ENCODE data around the gene FANCC.

Gene FANCC

DNA sequence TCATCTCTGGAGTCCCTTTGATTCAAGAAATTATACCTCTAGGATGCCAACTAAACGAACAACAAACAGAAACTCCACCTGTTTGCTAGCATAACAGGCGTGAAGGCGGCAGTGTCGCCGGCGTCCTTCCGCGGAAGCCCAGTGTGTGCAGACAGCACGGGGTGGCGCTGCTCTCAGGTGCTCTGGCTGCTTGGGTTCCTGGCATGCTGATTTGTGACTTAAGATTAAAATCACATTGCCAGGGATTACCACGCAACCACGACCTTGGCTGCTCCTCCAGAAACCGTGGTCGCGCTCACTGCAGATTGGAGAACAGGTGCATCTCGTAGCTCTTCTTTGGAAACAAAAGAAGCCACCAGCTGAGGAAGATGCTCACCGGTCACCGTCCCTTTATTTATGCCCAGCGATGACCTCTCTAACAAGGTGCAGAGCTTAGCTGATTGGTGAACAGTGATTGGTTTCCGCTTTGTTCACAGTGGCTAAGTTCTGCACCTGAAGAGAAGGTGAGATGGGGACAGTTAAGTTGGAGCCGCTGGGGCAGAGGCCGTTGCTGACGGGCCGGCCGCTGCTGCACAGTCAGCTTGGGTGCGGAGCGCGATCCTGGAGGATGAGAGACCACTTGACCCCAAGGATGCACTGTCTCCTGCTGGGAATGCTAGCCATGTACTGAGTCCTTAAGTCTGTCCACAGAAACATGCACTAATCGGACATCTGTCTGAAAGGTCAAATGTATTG is 232.3 kb downstream of the FANCC start:
- DNase-seq (ENCODE audit: low read depth), result no peak

DNA sequence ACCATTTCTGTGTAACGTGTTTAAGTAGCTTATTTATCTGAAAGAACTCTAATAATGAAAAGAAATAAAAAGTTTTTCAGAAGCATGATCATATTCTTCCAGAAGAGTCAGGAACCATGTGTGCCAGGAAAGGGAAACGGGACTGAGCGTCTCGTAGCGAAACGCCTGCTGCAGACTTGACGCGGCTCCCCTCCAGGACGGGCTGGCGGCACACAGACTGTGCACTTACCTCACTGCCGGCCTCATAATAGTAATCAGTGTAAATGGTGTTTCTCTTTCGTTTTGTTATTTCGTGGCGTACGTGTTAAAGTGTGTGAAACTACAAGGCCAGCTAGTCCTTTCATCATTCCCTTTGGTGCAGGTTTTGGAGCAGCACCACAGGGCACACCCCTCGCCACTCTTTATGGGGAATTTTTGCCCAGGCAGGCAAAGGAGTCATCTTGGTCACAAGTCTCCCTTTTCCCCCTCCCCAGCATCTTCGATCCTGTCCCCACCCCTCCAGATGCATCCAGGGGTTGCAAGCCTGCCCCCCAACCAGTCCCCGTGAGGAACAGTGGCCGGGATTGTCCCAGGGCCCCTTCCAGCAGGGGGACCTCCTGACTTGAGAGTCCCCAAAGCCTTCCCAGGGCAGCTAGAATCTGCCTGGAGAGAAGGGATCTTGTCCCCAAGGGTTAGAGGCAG is 233.1 kb downstream of the FANCC start:
- no peak for DNase-seq (ENCODE audit: low read depth)

GRCh38 chr9:95083086-95083768 is 234.3 kb downstream of the FANCC start:
- DNase-seq (ENCODE audit: low read depth), result no peak

DNA sequence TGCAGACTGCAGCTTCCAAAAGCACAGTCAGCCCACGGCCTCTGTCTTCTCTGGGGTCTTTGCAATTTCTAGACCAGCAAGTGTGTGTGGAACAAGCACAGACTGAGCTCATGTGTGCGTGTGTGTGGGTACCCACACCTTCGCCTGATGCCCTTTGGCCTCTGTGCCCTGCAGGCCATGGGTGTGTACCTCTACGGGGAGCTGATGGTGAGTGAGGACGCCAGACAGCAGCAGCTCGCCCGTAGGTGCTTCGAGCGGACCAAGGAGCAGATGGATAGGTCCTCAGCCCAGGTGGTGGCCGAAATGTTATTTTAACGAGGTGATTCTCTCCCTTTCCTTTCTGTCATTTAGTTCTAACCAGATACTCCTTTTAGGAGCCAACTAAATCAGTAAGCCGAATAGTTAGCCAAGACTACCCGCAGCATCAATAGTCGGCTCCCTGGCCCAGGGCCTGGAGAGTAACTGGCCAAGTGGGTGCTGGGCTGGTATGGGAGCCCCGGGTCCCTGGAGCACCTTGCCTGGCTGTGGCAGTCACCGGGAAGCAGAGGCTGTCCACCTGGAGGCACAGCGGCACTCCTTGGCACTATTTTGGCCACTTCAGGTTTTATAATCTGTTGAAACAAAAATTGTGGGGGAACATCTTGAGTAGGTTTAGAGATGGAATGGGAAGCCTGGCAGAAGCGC is 235.0 kb downstream of the FANCC start:
- DNase-seq (ENCODE audit: low read depth), result no peak

GRCh38 chr9:95081998-95082397 is 235.5 kb downstream of the FANCC start:
- no peak for DNase-seq (ENCODE audit: low read depth)

DNA sequence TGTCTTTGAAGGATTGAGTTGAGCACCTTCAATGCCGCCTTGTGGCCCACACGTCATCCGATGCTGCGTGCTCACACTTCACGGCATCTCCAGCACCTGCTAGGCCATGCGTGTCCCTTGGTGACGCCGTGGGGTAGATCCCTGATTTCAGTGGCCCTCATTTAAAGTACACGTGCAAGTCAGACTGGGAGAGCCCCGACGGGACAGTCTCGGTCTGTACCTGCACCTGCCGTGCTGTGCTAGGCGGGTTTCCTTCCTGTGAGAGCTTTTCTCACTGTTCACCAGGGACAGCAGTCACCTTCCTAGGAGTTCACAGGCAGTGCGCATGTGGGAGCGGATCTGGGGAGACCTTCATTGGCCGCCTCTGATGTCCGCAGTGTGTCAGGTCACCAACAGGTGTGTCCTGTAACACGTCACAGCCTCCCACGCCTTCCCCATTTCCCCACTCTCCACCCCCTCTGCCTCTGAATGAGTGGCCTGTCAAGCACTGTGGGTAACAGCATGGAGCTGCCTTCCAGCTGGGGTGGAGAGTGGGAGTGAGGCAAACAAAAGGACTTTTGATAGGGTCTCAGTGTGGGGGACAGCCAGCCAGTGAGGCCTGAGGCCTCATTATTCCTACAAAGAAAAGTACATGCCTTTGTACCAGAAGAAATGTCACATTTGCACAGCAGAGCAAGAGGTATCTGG is 236.4 kb downstream of the FANCC start:
- no peak for DNase-seq (ENCODE audit: low read depth)

DNA sequence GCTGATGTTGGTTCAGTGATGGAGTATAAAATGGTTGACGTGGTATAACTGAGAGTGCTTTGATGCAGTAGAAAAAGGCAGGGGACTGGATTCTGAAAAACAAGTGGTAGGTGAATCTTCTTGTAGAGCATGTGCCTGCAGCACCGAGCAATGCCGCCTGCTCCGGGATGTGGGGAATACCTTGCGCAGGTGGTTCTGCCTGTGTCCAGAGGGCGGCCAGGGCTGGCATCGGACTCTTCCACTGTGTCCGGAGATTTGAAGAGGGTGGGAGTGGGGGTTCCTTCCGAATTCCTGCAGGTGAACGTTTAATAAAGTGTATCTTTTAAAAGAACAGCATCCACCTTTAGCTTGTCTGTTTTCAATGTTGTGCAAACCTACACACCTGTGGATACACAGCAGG is 238.0 kb downstream of the FANCC start:
- no peak for DNase-seq (ENCODE audit: low read depth)

GRCh38 chr9:95078939-95079338 is 238.6 kb downstream of the FANCC start:
- no peak for DNase-seq (ENCODE audit: low read depth)

DNA sequence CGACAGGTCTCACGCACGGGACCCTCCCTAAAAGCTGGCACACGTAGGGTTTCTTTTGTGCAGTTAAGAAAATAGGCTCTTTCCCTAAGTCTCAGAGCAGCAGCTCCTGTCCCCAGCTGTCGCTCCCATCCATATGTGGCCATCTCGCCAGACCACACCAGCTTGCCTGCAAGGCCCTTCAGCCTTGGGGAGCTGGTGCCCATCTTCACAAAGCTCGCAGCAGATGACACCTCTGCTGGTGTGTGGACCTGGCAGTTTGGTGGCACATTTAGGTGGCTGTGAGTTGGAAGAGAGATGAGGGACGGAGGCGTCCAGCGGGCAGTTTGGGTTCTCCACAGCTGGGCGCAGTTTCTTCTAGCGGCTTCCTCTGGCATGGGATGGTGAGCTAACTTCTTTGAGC is 239.0 kb downstream of the FANCC start:
- DNase-seq (ENCODE audit: low read depth), result no peak

GRCh38 chr9:95077766-95078370 is 239.6 kb downstream of the FANCC start:
- DNase-seq (ENCODE audit: low read depth), result no peak

DNA sequence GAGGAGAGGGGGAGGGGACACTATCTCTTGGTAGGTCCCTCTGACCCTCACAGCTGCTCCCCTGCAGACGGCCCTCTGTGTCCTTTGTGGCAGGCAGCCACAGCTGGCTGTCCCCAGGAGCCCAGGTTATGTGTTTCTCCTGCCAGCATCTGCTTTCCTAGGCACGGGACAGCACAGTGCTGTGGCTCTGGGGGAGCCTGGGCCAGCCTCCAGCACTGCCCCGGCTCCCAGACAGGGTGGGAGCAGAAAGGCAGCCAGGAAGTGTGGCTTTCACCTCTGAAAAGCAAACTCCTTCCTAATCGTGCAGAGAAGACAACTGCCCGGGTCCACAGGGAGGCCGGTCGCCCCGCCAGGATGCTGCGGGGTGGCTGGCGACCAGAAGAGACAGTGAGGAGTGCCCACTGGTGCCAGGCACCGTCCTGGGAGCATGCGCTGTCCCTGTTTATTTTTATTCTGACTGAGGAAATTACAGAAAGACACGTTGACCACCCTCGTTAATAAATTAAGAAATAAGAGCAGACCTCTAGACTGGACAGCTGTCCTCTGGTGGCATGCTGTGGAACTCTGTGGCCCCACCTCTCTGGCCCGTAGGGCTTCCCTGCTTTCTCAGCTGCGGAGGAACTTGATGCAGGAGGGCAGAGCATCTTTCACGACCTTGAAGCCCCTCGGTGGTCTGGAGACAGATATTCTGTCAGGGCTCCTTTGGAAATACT is 240.3 kb downstream of the FANCC start:
- no peak for DNase-seq (ENCODE audit: low read depth)

GRCh38 chr9:95076696-95077052 is 240.8 kb downstream of the FANCC start:
- no peak for DNase-seq (ENCODE audit: low read depth)

- no peak for DNase-seq (ENCODE audit: low read depth)
These were observed 241.8 kb downstream of the FANCC start for GRCh38 chr9:95075700-95076099.

- no peak for DNase-seq (ENCODE audit: low read depth)
These were observed 242.9 kb downstream of the FANCC start for GRCh38 chr9:95074632-95075031.

DNA sequence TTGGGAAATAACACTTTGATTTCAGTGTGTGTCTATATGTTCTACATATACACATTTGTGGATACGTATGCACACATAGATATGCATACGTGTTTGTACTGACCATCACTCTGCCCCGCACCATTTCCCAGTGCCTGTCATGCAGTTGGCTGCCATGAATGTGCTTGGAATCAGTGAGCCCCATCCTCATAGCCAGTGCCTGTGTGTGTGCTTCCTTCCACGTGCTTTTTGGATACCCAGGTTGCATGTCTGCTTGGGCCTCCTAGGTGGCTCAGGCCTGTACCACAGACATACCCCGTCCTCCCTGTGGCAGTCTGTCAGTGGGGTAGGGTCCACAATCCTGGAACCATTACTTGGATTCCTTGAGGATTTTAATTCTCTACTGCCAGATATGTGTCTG is 243.6 kb downstream of the FANCC start:
- no peak for DNase-seq (ENCODE audit: low read depth)

- DNase-seq (ENCODE audit: low read depth), result no peak
These were observed 244.4 kb downstream of the FANCC start for GRCh38 chr9:95073042-95073607.

DNA sequence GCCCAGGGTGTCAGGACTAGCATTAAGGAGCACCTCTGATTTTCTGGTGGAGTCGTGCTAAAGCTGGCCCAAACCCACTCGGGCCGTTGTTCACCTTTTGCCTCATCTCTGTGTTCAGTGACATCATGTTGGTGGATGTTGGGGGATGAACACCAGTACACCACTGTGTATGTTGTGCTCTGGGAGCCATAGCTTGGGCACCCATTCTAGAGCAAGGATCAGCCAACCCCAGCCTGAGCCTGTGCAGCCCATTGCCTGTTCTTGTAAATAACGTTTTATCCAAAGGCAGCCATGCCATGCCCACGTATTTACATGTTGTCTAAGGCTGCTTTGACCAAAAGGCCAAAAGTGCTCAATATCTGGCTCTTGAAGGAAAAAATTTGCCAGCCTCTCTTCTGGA is 245.6 kb downstream of the FANCC start:
- no peak for DNase-seq (ENCODE audit: low read depth)

GRCh38 chr9:95071450-95071849 is 246.1 kb downstream of the FANCC start:
- DNase-seq (ENCODE audit: low read depth), result no peak

DNA sequence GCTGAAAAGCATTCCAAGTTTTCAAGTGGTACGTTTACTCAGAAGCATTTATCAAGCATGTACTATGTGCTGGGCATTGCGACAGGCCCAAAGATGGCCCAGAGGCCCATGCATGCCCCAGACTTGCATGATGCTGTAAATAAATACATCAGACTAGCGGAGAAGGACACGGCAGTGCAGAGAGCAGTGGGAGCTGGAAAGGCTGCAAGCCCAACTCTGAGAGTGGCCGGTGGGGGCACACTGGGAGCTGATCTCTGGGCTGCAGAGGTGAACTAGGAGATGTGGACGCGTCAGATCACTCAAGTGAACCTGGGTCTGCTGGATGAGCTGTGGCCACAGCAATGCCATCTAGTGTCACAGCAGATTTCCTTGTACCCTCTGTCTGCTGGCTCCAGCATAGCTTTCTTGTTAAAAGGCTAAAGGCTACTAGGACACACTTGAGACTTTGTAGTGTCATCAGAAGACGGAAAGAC is 246.9 kb downstream of the FANCC start:
- DNase-seq (ENCODE audit: low read depth), result no peak

- no peak for DNase-seq (ENCODE audit: low read depth)
These were observed 249.6 kb downstream of the FANCC start for GRCh38 chr9:95067897-95068296.

- no peak for DNase-seq (ENCODE audit: low read depth)
These were observed 250.5 kb downstream of the FANCC start for GRCh38 chr9:95067057-95067456.

Measured in stimulated activated CD8-positive, alpha-beta memory T cell treated with anti-CD3 and anti-CD28 coated beads, Interleukin-4, amount 100 ng/mL, for 24 hours (primary cell).